ENCODE results near the gene C1QTNF2. TPM values are rescaled to one million over a fixed set of nuclear protein-coding genes. Genes with fewer than 3 reads are reported as not detected.
"Not testable (repeated sequence)": the region's sequence is repeated elsewhere in the genome, so short reads cannot be mapped to it uniquely, and the experiment has no call there.

Gene C1QTNF2
- polyA plus RNA-seq, 1 donor, result 21.0 TPM

DNA sequence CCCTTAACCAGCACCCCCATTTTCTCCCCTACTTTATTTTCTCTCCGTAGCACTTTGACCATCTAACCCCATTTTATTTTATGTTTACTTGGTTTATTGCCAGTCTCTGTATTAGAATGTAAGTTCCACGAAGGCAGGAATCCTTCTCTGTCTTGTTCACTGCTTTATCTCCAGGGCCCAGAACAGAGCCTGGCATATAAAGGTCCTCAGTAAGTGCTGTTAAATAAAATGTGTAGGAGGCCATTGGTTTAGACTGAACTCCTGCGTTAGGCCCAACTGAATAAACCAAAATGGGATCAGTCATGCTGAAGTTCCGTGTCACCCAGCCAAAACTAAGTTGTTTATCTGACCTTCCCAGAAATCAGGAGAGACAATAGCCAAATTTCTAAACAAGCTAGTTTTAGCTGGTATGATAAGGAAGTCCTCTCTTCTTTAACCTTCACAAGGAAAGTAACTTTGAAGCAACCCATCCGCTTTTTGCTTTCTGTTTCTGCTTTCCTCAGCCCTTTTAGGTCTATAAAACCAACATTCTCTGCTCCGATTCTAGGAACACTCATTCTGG lies 29.0 kb downstream of the C1QTNF2 start:
- no peak for DNase-seq

- DNase-seq, result not testable (repeated sequence)
Measured at GRCh38 chr5:160340513-160340912, 29.9 kb downstream of the C1QTNF2 start.

- DNase-seq, result no peak
Measured at GRCh38 chr5:160339406-160340130, 30.9 kb downstream of the C1QTNF2 start.

DNA sequence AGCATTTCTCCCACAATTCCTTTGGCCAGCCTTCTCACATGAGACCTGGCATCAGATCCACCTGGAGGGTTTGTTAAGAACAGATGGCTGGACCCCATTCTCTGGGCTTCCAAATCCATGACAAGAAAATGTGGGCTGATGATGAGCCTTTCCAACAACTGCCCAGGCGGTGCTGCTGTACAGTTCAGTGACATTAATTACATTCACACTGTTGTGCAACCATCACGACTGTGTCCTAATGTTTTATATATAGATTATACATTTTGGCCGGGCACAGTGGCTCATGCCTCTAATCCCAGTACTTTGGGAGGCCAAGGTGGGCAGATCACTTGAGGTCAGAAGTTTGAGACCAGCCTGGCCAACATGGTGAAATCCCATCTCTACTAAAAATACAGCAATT lies 35.7 kb downstream of the C1QTNF2 start:
- DNase-seq, result not testable (repeated sequence)

GRCh38 chr5:160333721-160334120 lies 36.7 kb downstream of the C1QTNF2 start:
- no peak for DNase-seq

DNA sequence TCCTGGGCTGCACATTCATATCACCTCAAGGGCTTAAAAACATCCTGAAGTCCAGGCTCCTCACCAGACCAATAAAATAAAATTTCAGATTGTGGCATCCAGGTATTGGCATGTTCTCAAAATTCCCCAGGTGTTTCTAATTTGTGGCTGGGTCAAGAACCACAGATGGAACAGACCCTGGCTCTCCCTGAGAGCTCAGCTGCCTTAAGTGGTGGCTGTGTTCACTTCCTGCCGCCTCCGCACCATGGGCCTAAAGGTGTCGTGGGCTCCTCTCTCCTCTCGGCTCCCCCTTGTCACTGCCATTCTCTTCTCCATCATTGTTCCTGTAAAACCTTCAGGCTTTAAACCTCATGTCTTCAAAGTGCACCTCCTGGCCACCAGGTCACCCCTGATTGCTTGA lies 40.2 kb downstream of the C1QTNF2 start:
- DNase-seq, result no peak

DNA sequence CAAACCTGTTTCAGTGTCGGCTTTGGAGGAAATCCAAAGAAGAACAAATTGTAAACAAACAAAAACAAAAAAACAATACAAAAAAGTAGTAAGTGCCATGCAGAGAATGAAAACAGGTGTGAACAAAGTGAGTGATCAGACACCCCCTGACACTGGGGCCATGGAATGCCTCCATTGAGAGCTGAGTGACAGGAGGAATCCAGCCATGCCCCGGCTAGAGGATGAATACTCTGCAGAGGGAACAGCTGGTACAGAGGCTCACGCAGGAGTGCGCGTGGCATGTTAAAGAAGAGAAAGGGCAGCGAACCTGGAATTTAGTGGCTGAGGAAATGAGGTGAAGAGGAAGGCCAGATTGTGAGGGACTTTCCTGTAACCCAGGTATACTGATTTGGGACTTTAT lies 42.6 kb downstream of the C1QTNF2 start:
- DNase-seq, result no peak

GRCh38 chr5:160326981-160327380 lies 43.4 kb downstream of the C1QTNF2 start:
- no peak for DNase-seq

DNA sequence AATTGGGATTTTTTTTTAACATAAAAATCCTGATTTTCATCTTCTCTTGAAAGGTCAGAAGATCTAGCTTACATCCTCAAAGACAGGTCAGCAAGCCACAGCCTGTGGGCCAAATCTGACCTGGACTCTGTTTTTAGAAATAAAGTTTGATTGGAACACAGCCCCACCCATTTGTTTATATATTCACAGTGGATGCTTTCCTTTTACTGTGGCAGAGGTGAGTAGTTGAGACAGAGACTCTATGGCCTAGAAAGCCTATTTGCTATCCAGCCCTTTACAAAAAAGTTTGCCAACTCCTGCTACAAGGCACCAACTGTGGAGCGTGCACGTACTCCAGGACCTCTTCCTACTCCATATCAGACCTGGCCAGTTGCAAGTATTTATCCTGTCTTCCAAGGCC lies 44.7 kb downstream of the C1QTNF2 start:
- no peak for DNase-seq

GRCh38 chr5:160324886-160325285 lies 45.5 kb downstream of the C1QTNF2 start:
- no peak for DNase-seq

DNA sequence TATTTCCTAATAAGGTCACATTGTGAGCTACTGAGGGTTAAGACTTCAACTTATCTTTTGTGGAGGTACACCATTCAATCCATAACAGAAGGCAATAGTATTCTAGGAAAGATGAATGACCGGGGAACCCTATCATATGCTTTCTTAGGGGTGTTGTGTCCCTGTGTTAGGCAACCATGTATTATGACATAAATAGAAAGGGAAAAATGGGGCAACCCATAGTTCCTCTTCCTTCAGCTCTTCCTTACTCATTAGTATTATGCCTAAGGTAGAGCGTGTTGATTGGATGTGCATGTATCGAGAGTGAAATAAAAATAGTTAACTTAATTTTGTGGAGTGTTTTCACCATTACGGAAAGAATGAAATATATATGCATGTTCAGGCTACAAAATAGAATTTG lies 52.0 kb downstream of the C1QTNF2 start:
- DNase-seq, result no peak

- no peak for DNase-seq
Measured at GRCh38 chr5:160317434-160317833, 53.0 kb downstream of the C1QTNF2 start.

- no peak for DNase-seq
Measured at GRCh38 chr5:160315968-160316367, 54.5 kb downstream of the C1QTNF2 start.

DNA sequence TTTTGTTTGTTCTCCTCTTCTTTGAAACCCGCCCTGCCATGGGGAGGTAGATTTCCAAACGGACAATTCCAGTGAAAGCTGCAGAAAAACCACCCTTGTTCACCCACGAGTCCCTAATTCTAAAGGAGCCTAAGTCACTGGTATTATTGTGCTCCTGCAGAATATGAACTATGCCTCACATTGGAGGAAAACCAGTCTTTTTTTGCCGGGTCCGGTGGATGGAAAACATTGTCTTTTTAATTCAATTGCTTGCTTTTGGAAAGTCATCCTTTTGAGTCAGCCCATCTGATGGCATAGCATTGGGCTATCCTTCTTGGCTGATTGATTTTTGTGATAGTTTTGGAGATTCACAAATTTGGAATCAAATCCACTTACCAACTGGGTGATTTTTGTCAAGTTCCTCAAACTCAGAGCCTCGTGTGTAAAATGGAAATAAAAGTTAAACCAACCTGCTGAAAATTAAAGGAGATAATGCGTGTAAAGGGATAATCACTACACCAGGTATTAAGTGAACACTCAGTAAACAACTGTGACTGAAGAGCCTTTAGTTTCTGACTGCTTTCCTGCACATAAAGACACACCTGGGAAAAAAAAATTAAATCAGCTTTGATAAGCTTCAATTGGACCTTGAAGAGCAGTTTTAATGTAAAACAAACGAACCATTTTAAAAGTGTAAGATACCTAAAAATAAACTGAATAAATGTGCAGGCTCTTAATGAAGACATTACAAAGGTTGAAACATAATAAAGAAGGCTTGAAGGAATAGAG lies 57.3 kb downstream of the C1QTNF2 start:
- DNase-seq, result no peak

DNA sequence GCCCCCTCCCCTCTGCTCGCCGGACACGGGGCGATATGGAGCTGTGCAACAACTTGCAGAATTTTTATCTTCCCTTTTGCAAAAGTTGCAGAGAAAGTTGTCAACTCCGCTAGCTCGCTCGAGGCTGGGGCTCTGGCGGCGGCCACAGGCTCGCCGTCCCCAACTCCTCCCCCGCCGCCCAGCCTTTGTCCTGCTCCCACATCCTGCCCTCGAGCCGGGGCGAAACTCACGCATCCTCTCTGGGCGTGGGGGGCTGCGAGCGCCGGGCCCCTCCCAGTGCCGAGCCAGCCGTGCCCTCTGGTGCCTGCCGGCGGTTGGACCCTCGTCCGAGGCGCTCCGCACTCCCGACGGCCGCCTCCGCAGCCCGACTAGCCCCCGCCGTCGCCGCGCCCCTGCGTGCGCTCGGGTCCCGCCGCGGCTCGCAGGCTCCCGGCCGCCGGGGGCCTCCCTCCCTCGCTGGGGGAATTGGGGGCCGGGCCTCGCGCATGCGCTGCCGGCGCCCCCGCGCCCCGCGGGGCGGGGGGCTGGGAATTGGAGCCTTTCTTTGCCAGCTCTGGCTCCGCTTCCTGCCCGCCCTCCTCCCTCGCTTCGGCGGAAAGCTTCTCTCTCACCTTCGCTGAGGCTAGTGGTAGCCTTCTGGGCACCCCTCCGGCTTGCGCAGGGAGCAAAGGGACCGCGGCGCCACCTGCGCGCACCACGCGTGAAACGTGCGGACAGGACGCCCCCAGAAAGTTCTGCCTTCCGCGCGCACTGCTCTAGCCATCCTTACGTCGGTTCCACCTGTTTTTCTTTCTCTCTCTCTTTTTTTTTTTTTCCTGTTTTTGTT lies 58.1 kb downstream of the C1QTNF2 start, which contains the start of gene CCNJL:
Gene CCNJL, minus strand, starts transcription at position 431 of the 826 bp plus-strand sequence. CDS start 641 bp downstream, outside the sequence.
- peak; percentile 57 for DNase-seq

DNA sequence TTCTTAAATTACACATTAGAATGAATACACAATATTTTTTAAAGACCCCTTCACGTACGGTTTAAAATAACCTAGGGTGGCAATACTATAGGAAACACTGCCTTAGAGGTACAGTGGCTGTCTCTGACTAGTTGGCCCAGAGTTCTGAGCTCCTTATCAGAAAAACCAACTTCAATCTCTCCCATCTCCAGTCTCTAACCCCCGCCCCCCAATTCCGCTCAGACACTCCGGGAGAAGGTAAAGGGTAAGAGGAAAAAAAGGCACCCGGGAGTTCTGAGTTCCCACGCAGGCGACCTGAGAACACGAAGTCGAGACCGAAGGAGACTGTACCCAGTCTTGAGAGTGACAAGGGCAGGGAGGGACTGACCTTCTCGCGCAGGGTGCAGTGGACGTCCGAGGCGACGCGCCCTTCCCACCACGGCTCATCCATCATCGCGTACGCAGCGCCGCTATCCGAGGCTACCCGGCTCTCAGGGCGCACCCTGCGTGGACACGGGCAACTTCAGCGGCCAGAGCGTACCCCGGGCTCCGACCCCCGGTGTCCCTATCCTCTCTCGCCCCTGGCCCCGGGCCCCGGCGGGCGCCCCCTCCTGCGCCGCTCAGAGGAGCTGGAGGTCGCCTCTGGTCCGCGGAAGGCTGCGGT lies 58.8 kb downstream of the C1QTNF2 start:
- DNase-seq, result no peak

DNA sequence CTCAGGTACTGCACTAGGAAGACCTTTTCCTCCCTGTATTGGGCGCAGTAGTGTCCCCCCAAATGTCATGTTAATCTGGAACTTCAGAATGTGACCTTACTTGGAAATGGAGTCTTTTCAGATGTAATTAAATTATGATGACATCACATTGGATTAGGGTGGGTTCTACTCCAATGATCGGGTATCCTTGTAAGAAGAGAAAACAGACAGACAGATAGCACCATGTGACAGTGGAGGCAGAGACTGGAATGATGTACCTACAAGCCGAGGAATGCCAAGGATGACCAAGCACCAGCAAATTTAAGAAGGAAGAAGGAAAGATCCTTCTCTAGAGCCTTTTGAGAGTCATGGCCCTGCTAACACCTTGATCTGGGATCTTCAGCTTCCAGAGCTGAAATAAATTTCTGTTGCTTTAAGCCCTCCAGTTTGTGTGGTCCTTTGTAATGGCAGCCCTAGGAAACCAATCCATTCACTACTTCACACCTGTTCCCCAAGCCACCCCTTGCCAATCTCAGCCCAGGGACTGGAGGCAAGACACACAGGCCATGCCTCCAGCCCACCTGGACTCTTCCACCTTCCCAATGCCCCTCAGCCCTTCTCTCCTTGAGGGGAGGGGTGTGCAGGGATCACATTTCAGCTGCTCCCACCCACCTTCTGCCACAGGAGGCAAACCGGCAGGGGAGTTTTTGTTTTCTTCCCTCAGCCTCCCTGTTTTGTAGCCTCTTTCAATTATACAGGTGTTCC lies 59.7 kb downstream of the C1QTNF2 start:
- DNase-seq, result no peak

GRCh38 chr5:160310140-160310539 lies 60.3 kb downstream of the C1QTNF2 start:
- no peak for DNase-seq

DNA sequence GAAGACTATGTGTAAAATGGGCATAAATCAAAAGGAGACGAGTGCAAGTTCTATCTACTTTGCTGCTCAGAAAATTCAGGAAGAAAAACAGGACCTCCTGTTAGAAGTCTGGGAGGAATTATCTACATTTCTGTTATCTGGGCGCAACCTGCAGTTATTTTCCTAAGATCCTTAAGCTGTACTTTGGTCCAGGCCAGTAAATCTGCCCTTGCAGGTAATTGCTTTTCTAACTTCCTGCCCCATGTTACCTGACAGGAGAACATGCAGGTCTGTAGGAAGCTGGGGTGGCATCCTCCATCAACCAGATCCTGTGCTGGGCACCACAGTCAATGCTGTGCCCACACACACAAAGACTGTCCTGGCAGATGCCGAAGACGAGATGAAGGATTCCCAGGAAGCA lies 63.7 kb downstream of the C1QTNF2 start:
- DNase-seq, result no peak

- DNase-seq, result no peak
Measured at GRCh38 chr5:160305319-160305718, 65.1 kb downstream of the C1QTNF2 start.

DNA sequence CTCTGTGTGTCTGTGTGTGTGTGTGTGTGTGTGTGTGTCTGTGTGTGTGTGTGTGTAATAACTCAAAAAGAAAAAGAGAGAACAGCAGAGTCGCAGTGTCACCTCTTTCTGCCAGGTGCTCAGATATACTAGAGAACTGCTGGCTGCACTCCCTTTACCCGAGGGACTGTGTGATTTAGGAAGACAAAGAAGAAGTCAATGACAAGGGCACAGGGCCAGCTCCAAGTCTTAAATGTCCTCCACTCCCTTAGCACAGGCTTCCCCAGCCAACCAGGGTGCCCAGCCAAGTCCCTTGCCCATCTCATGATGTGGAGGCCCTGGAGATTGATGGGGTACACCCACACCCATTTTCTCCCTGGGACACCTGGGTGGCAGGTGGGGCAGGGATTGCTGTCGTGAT lies 66.7 kb downstream of the C1QTNF2 start:
- no peak for DNase-seq

All from hindlimb muscle (tissue), 1 donor.